Lower leg skin (tissue), 3 donors: ENCODE measurements around the gene TMIE.

Experiments
- POLR2A ChIP-seq, 2 donors: fragments of 450-650 bp; IDR thresholded peaks; one replicate each; pipeline ENCODE4 v1.6.1; 2016 to 2017; ENCODE audit warnings: antibody characterized with exemption in 2 of 2, mild to moderate bottlenecking in 1 of 2, moderate library complexity in 1 of 2
- TF ChIP-seq, protein P1 (sequence below), 3 donors: fragments of 450-650 bp; IDR thresholded peaks; one replicate each; pipeline ENCODE4 v1.5.1; 2016; ENCODE audit warnings: antibody characterized with exemption in 3 of 3, mild to moderate bottlenecking in 3 of 3, moderate library complexity in 2 of 3

GRCh38 chr3:46678280-46678679 is 22.9 kb upstream of the TMIE start:
- TF ChIP-seq, protein P1, sequence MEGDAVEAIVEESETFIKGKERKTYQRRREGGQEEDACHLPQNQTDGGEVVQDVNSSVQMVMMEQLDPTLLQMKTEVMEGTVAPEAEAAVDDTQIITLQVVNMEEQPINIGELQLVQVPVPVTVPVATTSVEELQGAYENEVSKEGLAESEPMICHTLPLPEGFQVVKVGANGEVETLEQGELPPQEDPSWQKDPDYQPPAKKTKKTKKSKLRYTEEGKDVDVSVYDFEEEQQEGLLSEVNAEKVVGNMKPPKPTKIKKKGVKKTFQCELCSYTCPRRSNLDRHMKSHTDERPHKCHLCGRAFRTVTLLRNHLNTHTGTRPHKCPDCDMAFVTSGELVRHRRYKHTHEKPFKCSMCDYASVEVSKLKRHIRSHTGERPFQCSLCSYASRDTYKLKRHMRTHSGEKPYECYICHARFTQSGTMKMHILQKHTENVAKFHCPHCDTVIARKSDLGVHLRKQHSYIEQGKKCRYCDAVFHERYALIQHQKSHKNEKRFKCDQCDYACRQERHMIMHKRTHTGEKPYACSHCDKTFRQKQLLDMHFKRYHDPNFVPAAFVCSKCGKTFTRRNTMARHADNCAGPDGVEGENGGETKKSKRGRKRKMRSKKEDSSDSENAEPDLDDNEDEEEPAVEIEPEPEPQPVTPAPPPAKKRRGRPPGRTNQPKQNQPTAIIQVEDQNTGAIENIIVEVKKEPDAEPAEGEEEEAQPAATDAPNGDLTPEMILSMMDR (IDR thresholded peaks at IDR 0.05): no peak
- no peak for TF ChIP-seq POLR2A (IDR thresholded peaks at IDR 0.05)
